ENCODE data around the gene MMP14.
"Not testable (repeated sequence)": the region's sequence is repeated elsewhere in the genome, so short reads cannot be mapped to it uniquely, and the experiment has no call there.

The MMP14 gene

DNA sequence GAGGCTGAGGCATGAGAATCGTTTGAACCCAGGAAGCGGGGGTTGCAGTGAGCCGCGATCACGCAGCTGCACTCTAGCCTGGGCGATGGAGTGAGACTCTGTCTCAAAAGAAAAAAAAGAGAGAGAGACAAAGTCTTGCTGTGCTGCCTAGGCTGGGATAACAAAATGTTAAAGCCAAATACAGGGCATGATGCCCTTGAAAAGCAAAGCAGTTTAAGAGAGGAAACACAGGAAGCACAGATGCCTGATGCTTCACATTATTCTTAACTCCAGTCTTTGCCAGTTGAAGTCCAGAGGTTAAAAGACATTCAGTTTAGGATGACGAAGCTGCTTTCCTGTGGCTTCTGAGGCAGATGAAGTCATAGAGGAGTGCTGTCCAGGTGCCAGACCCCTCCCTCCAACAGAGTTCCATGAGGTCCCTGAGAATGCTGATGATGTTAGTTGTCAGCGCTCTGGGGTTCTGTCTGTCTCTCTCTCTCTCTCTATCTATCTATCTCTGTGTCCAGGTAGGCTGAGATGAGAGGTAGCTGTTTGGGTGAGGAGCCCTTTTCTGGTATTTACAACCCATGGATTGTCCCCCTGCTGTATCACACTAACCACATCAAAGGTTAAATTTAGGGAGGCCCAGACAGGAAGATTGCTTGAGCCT, 11.6 kb upstream of the MMP14 start:
- Histone ChIP-seq H4K20me1 (ENCODE audit: insufficient read depth, low read length) (no peaks in the 10 kb centered on the region), H3K9me2 (replicated peaks; ENCODE audit: insufficient read depth, low read length) (no peaks in the 10 kb centered on the region), H3F3A (ENCODE audit: insufficient read depth, low read length) (no peaks in the 10 kb centered on the region), H3K9ac (ENCODE audit: low read length) (peak overlapping the region; percentile 35; the same call in 1 of the 2 replicates), H3K4me1 (ENCODE audit: low read length) (peaks cover 8% of the 10 kb centered on the region; the same call in 1 of the 2 replicates), H3K36me3 (replicated peaks; ENCODE audit: insufficient read depth, low read length) (no peaks in the 10 kb centered on the region), H3K4me3 (ENCODE audit: low read length) (no peak overlapping the region), H3K9me3 (replicated peaks; ENCODE audit: insufficient read depth, low read length) (no peaks in the 10 kb centered on the region), H3K27ac (ENCODE audit: low read length) (peak overlapping the region; percentile 23; the same call in 1 of the 2 replicates), H3K27me3 (replicated peaks; ENCODE audit: insufficient read depth, low read length) (no peaks in the 10 kb centered on the region), H3K79me2 (ENCODE audit: low read length) (peaks cover 1% of the 10 kb centered on the region), H3K4me2 (ENCODE audit: low read depth, low read length) (peak overlapping the region; percentile 50; the same call in 1 of the 2 replicates), H2AFZ (ENCODE audit: low read length) (peak overlapping the region; percentile 69)
- peak; percentile 31 for DNase-seq
- no peak for TF ChIP-seq EZH2phosphoT487 (IDR thresholded peaks at IDR 0.05; ENCODE audit: low read length)
- no peak for TF ChIP-seq EZH2 (optimal IDR thresholded peaks at IDR 0.05; ENCODE audit: low read depth, low read length)
- TF ChIP-seq, protein P1, sequence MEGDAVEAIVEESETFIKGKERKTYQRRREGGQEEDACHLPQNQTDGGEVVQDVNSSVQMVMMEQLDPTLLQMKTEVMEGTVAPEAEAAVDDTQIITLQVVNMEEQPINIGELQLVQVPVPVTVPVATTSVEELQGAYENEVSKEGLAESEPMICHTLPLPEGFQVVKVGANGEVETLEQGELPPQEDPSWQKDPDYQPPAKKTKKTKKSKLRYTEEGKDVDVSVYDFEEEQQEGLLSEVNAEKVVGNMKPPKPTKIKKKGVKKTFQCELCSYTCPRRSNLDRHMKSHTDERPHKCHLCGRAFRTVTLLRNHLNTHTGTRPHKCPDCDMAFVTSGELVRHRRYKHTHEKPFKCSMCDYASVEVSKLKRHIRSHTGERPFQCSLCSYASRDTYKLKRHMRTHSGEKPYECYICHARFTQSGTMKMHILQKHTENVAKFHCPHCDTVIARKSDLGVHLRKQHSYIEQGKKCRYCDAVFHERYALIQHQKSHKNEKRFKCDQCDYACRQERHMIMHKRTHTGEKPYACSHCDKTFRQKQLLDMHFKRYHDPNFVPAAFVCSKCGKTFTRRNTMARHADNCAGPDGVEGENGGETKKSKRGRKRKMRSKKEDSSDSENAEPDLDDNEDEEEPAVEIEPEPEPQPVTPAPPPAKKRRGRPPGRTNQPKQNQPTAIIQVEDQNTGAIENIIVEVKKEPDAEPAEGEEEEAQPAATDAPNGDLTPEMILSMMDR (IDR thresholded peaks at IDR 0.05; ENCODE audit: low read length), result no peak

DNA sequence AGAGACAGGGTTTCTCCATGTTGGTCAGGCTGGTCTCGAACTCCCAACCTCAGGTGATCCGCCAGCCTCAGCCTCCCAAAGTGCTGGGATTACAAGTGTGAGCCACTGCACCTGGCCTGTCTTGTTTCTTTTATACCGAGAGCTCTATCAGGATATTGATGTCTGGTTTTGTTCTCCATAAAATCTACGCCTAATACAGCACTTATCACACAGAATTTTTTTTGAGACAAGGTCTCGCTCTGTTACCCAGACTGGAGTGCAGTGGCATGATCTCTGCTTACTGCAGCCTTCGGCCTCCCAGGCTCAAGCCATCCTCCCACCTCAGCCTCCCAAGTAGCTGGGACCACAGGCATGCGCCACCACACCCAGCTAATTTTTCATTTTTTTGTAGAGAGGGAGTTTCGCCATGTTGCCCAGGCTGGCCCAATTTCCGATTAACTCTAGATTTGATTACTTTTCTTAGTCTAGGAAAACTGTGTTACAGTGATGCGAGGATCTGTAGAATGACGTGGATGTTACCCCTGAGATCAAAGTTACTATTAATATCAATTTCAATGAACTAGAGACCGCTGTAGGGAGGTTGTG, 7.2 kb upstream of the MMP14 start:
- not testable (repeated sequence) for H3K36me3 ChIP-seq (replicated peaks; ENCODE audit: insufficient read depth, low read length); H4K20me1 ChIP-seq (ENCODE audit: insufficient read depth, low read length); H3F3A ChIP-seq (ENCODE audit: insufficient read depth, low read length); H3K9me2 ChIP-seq (replicated peaks; ENCODE audit: insufficient read depth, low read length); H3K9me3 ChIP-seq (replicated peaks; ENCODE audit: insufficient read depth, low read length); DNase-seq; H3K4me1 ChIP-seq (ENCODE audit: low read length); H3K27me3 ChIP-seq (replicated peaks; ENCODE audit: insufficient read depth, low read length)
- Histone ChIP-seq H3K4me2 (ENCODE audit: low read depth, low read length) (peak overlapping the region; percentile 52), H3K9ac (ENCODE audit: low read length) (peak overlapping the region; percentile 87), H3K4me3 (ENCODE audit: low read length) (peak overlapping the region; percentile 85), H3K79me2 (ENCODE audit: low read length) (peaks cover 13% of the 10 kb centered on the region), H2AFZ (ENCODE audit: low read length) (peak overlapping the region; percentile 82; the same call in 1 of the 2 replicates), H3K27ac (ENCODE audit: low read length) (peak overlapping the region; percentile 49; the same call in 1 of the 2 replicates)

DNA sequence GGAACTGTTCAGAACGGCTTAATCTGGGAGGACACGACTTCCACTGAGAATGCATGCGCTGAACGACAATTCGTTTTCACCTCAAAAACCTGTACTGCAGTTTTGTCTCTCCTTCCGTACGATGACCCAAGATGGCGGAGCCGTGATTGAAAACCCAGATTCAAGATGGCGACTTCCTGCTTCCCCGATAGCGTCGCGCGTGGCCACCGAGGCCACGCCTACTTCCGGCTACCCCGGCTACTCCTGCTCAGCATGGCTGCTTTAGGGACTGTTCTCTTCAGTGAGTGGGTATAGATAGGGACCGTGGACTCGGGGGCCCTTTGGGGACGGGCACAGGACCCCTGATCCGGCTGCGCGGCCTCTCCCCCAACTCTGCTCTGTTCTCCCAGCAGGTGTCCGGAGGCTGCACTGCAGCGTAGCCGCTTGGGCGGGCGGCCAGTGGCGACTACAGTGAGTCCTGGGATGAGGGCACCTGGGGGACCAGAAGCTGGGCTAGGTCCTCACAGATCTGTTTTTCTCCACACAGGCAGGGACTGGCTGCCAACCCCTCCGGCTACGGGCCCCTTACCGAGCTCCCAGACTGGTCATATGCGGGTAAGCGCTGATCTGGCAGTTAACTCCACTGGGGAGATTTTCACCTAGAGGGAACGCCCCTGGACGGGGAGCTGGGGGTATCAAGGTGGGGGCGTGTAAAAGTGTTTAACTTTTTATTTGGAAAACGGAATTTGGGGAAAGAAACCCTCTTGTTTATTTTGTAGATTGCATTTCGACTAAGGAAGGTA, 6.5 kb upstream of the MMP14 start, which contains the start of gene MRPL52:
TSS of gene MRPL52 (plus strand) at position 227 of the 782 bp plus-strand sequence. CDS start at position 253, 26 bp downstream.
- H3K4me1 ChIP-seq (ENCODE audit: low read length), result 0 out of 2 replicates have a peak, but pooled peaks cover 2% of the 10 kb centered on the region
- no peaks in the 10 kb centered on the region for H4K20me1 ChIP-seq (ENCODE audit: insufficient read depth, low read length)
- peak within 1 kb of the TSS; percentile 49; the same call in 1 of the 2 replicates for H3K27ac ChIP-seq (ENCODE audit: low read length)
- no peaks in the 10 kb centered on the region for H3K9me3 ChIP-seq (replicated peaks; ENCODE audit: insufficient read depth, low read length)
- no peaks in the 10 kb centered on the region for H3K9me2 ChIP-seq (replicated peaks; ENCODE audit: insufficient read depth, low read length)
- peak within 1 kb of the TSS; percentile 94 for H2AFZ ChIP-seq (ENCODE audit: low read length)
- H3K27me3 ChIP-seq (replicated peaks; ENCODE audit: insufficient read depth, low read length), result no peaks in the 10 kb centered on the region
- peak; percentile 81 for DNase-seq
- TF ChIP-seq, protein P1 (IDR thresholded peaks at IDR 0.05; ENCODE audit: low read length), result no peak
- TF ChIP-seq EZH2 (optimal IDR thresholded peaks at IDR 0.05; ENCODE audit: low read depth, low read length), result no peak
- TF ChIP-seq EZH2phosphoT487 (IDR thresholded peaks at IDR 0.05; ENCODE audit: low read length), result no peak
- peak within 1 kb of the TSS; percentile 87 for H3K9ac ChIP-seq (ENCODE audit: low read length)
- peaks cover 13% of the 10 kb centered on the region for H3K79me2 ChIP-seq (ENCODE audit: low read length)
- no peaks in the 10 kb centered on the region for H3F3A ChIP-seq (ENCODE audit: insufficient read depth, low read length)
- no peaks in the 10 kb centered on the region for H3K36me3 ChIP-seq (replicated peaks; ENCODE audit: insufficient read depth, low read length)
- H3K4me3 ChIP-seq (ENCODE audit: low read length), result peak within 1 kb of the TSS; percentile 85
- peak within 1 kb of the TSS; percentile 59 for H3K4me2 ChIP-seq (ENCODE audit: low read depth, low read length)

All from MM.1S (cell line).